ENCODE results near the gene FAM200B.

Gene FAM200B

GRCh38 chr4:15667006-15667405, 14.6 kb upstream of the FAM200B start:
- no peak for DNase-seq

- no peak for DNase-seq
These were observed 12.8 kb upstream of the FAM200B start for GRCh38 chr4:15668566-15669435.

GRCh38 chr4:15670576-15670975, 11.1 kb upstream of the FAM200B start:
- no peak for DNase-seq

- no peak for DNase-seq
These were observed 9.5 kb upstream of the FAM200B start for GRCh38 chr4:15672101-15672500.

GRCh38 chr4:15673337-15673736, 8.3 kb upstream of the FAM200B start:
- no peak for DNase-seq

GRCh38 chr4:15674046-15674445, 7.6 kb upstream of the FAM200B start:
- no peak for DNase-seq

GRCh38 chr4:15674926-15675325, 6.7 kb upstream of the FAM200B start:
- no peak for DNase-seq

- DNase-seq, result no peak
These were observed 6.3 kb upstream of the FAM200B start for GRCh38 chr4:15675356-15675755.

GRCh38 chr4:15676039-15676438, 5.6 kb upstream of the FAM200B start:
- no peak for DNase-seq

GRCh38 chr4:15676899-15677298, 4.7 kb upstream of the FAM200B start:
- DNase-seq, result no peak

GRCh38 chr4:15677507-15677988, 4.1 kb upstream of the FAM200B start:
- DNase-seq, result no peak

- DNase-seq, result no peak
These were observed 608 bp upstream of the FAM200B start for GRCh38 chr4:15681067-15681371.

- DNase-seq, result no peak
These were observed 865 bp downstream of the FAM200B start for GRCh38 chr4:15682242-15683142.

- DNase-seq, result no peak
These were observed 1.5 kb downstream of the FAM200B start for GRCh38 chr4:15683143-15683495.

GRCh38 chr4:15684498-15684897, 2.9 kb downstream of the FAM200B start:
- DNase-seq, result no peak

GRCh38 chr4:15688051-15688450, 6.4 kb downstream of the FAM200B start:
- no peak for DNase-seq

- no peak for DNase-seq
These were observed 7.9 kb downstream of the FAM200B start for GRCh38 chr4:15689540-15689939.

GRCh38 chr4:15690020-15690809, 8.6 kb downstream of the FAM200B start:
- no peak for DNase-seq

- peak in 4 of 56 donors; percentile 8 to 35 (median 18) for DNase-seq
These were observed 9.9 kb downstream of the FAM200B start for GRCh38 chr4:15691346-15692135.

GRCh38 chr4:15692602-15693001, 11.0 kb downstream of the FAM200B start:
- no peak for DNase-seq

GRCh38 chr4:15694431-15694830, 12.8 kb downstream of the FAM200B start:
- no peak for DNase-seq
